Astrocyte (in vitro differentiated cells and primary cell): ENCODE results near the gene SYT3. TPM values are rescaled to one million over a fixed set of nuclear protein-coding genes. Genes with fewer than 3 reads are reported as not detected.

Experiments
- DNase-seq: peaks from one replicate; pipeline ENCODE4 v3.0.0-alpha.2; 2010; ENCODE audit warnings: low read depth
- FAIRE-seq: peaks from 2 replicates; lab custom pipeline; 2011; peaks lifted over from hg19 to GRCh38; lab: Jason Lieb, UNC
- H2AFZ ChIP-seq: 2 replicates; pipeline ENCODE4 v1.6.0; 2012; ENCODE audit warnings: low read depth, low read length, inconsistent platforms
- H3K27ac ChIP-seq: 2 replicates; pipeline ENCODE4 v1.5.1; 2011; ENCODE audit warnings: low read depth, low read length, inconsistent platforms
- H3K27me3 ChIP-seq: 2 replicates; pipeline ENCODE4 v1.6.0; 2011; ENCODE audit warnings: low read length, inconsistent platforms; ENCODE audit not compliant: insufficient read depth
- H3K36me3 ChIP-seq: 2 replicates; pipeline ENCODE4 v1.5.1; 2011; ENCODE audit warnings: low read length, inconsistent platforms; ENCODE audit not compliant: insufficient read depth
- H3K4me1 ChIP-seq: 2 replicates; pipeline ENCODE4 v1.5.1; 2011; ENCODE audit warnings: low read length, inconsistent platforms; ENCODE audit not compliant: insufficient read depth
- H3K4me2 ChIP-seq: 2 replicates; pipeline ENCODE4 v1.6.0; 2012; ENCODE audit warnings: low read length, inconsistent platforms
- H3K4me3 ChIP-seq: 2 replicates; pipeline ENCODE4 v1.5.1; 2011; ENCODE audit warnings: low read depth, mild to moderate bottlenecking, low read length, inconsistent platforms; ENCODE audit not compliant: insufficient read depth
- H3K79me2 ChIP-seq: 2 replicates; pipeline ENCODE4 v1.6.0; 2012; ENCODE audit warnings: mild to moderate bottlenecking, low read length, inconsistent platforms; ENCODE audit not compliant: insufficient read depth
- H3K9ac ChIP-seq: 2 replicates; pipeline ENCODE4 v1.6.0; 2012; ENCODE audit warnings: mild to moderate bottlenecking, low read length, inconsistent platforms
- H3K9me3 ChIP-seq: 2 replicates; pipeline ENCODE4 v1.5.1; 2012; ENCODE audit warnings: low read depth, mild to moderate bottlenecking, low read length, inconsistent platforms; ENCODE audit not compliant: insufficient read depth
- H4K20me1 ChIP-seq: 2 replicates; pipeline ENCODE4 v1.6.0; 2012; ENCODE audit warnings: low read length, inconsistent platforms; ENCODE audit not compliant: insufficient read depth
- H3K27ac Mint-ChIP-seq: one replicate; pipeline ENCODE4 v1.8.0; 2021; ENCODE audit warnings: mild to moderate bottlenecking, mixed read lengths; ENCODE audit not compliant: unreplicated experiment
- H3K27me3 Mint-ChIP-seq: one replicate; pipeline ENCODE4 v1.8.0; 2021; ENCODE audit warnings: low read depth, mixed read lengths; ENCODE audit not compliant: unreplicated experiment
- H3K36me3 Mint-ChIP-seq: one replicate; pipeline ENCODE4 v1.8.0; 2021; ENCODE audit warnings: low read depth, mixed read lengths; ENCODE audit not compliant: unreplicated experiment
- H3K4me1 Mint-ChIP-seq: one replicate; pipeline ENCODE4 v1.8.0; 2021; ENCODE audit warnings: low read depth, mixed read lengths; ENCODE audit not compliant: unreplicated experiment
- H3K4me3 Mint-ChIP-seq: one replicate; pipeline ENCODE4 v1.8.0; 2021; ENCODE audit warnings: mild to moderate bottlenecking, moderate library complexity, mixed read lengths; ENCODE audit not compliant: unreplicated experiment
- H3K9me3 Mint-ChIP-seq: one replicate; pipeline ENCODE4 v1.8.0; 2021; ENCODE audit warnings: mild to moderate bottlenecking, mixed read lengths; ENCODE audit not compliant: unreplicated experiment
- EZH2 ChIP-seq: IDR thresholded peaks from 2 replicates; pipeline ENCODE4 v1.6.1; 2012; ENCODE audit warnings: mild to moderate bottlenecking, low read length, inconsistent platforms; ENCODE audit not compliant: insufficient read depth
- total RNA-seq: library from RNA; stranded (reverse); gene quantifications from 2 replicates; pipeline ENCODE4 v1.2.1, GENCODE V29; 2021
- TF ChIP-seq, protein P1 (sequence below): IDR thresholded peaks from 2 replicates; pipeline ENCODE4 v1.5.1; 2011; ENCODE audit warnings: low read depth, mild to moderate bottlenecking, inconsistent platforms, low read length, moderate library complexity; ENCODE audit not compliant: insufficient read depth

SYT3 gene
- total RNA-seq, 1 donor from 2014 or later: not detected

DNA sequence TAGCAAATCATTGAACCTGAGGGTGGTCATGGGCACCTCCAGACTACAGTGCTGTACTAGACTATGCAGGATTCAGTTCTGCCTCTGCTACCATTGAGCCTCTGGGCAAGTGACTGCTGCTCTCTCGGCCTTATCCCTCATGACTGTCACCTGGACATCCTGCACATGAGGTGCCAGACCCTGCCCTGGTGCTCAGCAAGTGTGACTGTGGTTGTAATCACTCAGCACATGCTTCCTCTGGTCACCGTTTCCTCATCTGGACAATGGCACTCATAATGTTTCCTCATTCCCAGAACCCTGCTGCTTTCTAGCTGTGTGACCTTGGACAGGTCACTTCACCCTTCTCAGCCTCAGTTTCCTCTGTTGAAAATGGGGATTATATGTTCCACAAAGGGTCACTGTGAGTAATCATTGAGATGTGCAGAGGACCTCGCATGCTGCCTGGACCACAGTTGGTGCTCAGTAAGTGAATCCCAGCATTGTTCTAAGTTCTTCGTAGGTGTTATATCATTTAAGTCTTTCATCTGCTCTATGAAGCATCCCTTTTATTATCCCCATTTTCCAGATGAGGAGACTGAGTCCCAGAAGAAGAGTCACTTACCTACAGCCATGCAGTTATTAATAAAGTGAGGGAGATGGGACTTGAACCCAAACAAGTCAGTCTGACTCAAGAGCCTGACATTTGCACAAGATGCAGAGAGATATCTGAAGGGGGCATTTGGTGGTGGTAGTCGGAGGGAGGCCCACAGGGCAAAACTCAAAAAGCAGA, 3.2 kb downstream of the SYT3 start:
- H3K27me3 ChIP-seq: peaks cover 7% of the 10 kb centered on the region
- no peaks in the 10 kb centered on the region for H3K36me3 ChIP-seq
- Mint-ChIP-seq H3K27ac (no peak overlapping the region), H3K4me3 (no peak overlapping the region), H3K9me3 (peaks cover 32% of the 10 kb centered on the region), H3K4me1 (no peaks in the 10 kb centered on the region), H3K27me3 (no peaks in the 10 kb centered on the region), H3K36me3 (no peaks in the 10 kb centered on the region)
- H2AFZ ChIP-seq: no peak overlapping the region
- no peak overlapping the region for H3K9ac ChIP-seq
- H3K9me3 ChIP-seq: peaks cover 4% of the 10 kb centered on the region
- DNase-seq: no peak
- no peak for TF ChIP-seq EZH2
- TF ChIP-seq, protein P1, sequence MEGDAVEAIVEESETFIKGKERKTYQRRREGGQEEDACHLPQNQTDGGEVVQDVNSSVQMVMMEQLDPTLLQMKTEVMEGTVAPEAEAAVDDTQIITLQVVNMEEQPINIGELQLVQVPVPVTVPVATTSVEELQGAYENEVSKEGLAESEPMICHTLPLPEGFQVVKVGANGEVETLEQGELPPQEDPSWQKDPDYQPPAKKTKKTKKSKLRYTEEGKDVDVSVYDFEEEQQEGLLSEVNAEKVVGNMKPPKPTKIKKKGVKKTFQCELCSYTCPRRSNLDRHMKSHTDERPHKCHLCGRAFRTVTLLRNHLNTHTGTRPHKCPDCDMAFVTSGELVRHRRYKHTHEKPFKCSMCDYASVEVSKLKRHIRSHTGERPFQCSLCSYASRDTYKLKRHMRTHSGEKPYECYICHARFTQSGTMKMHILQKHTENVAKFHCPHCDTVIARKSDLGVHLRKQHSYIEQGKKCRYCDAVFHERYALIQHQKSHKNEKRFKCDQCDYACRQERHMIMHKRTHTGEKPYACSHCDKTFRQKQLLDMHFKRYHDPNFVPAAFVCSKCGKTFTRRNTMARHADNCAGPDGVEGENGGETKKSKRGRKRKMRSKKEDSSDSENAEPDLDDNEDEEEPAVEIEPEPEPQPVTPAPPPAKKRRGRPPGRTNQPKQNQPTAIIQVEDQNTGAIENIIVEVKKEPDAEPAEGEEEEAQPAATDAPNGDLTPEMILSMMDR: no peak
- H4K20me1 ChIP-seq: no peaks in the 10 kb centered on the region
- no peaks in the 10 kb centered on the region for H3K79me2 ChIP-seq
- H3K4me3 ChIP-seq: no peak overlapping the region
- no peak overlapping the region for H3K4me2 ChIP-seq
- no peak overlapping the region for H3K27ac ChIP-seq
- FAIRE-seq: no peak
- H3K4me1 ChIP-seq: no peaks in the 10 kb centered on the region

- H2AFZ ChIP-seq: no peak overlapping the region
- TF ChIP-seq EZH2: no peak
- TF ChIP-seq, protein P1: no peak
- no peak overlapping the region for H3K4me2 ChIP-seq
- Mint-ChIP-seq H3K27ac (no peak overlapping the region), H3K4me1 (no peaks in the 10 kb centered on the region), H3K36me3 (no peaks in the 10 kb centered on the region), H3K4me3 (no peak overlapping the region), H3K9me3 (peaks cover 33% of the 10 kb centered on the region), H3K27me3 (no peaks in the 10 kb centered on the region)
- no peak overlapping the region for H3K27ac ChIP-seq
- H4K20me1 ChIP-seq: no peaks in the 10 kb centered on the region
- peaks cover 4% of the 10 kb centered on the region for H3K9me3 ChIP-seq
- no peaks in the 10 kb centered on the region for H3K4me1 ChIP-seq
- H3K4me3 ChIP-seq: no peak overlapping the region
- FAIRE-seq (no peak), DNase-seq (no peak)
- peaks cover 7% of the 10 kb centered on the region for H3K27me3 ChIP-seq
- no peaks in the 10 kb centered on the region for H3K79me2 ChIP-seq
- no peak overlapping the region for H3K9ac ChIP-seq
- H3K36me3 ChIP-seq: no peaks in the 10 kb centered on the region
Measured at GRCh38 chr19:50633973-50634372, 5.7 kb downstream of the SYT3 start.

GRCh38 chr19:50633359-50633758, 6.3 kb downstream of the SYT3 start:
- H3K27ac Mint-ChIP-seq: no peak overlapping the region
- DNase-seq (no peak), FAIRE-seq (no peak)
- peaks cover 4% of the 10 kb centered on the region for H3K9me3 ChIP-seq
- H3K4me1 ChIP-seq: no peaks in the 10 kb centered on the region
- no peak overlapping the region for H3K27ac ChIP-seq
- H3K4me2 ChIP-seq: no peak overlapping the region
- no peaks in the 10 kb centered on the region for H4K20me1 ChIP-seq
- H3K27me3 Mint-ChIP-seq: no peaks in the 10 kb centered on the region
- H3K9me3 Mint-ChIP-seq: peaks cover 32% of the 10 kb centered on the region
- H3K4me3 ChIP-seq: no peak overlapping the region
- H3K9ac ChIP-seq: no peak overlapping the region
- H3K79me2 ChIP-seq: no peaks in the 10 kb centered on the region
- no peaks in the 10 kb centered on the region for H3K36me3 ChIP-seq
- no peaks in the 10 kb centered on the region for H3K36me3 Mint-ChIP-seq
- peaks cover 1% of the 10 kb centered on the region for H3K27me3 ChIP-seq
- no peaks in the 10 kb centered on the region for H3K4me1 Mint-ChIP-seq
- no peak for TF ChIP-seq EZH2
- TF ChIP-seq, protein P1: no peak
- H2AFZ ChIP-seq: no peak overlapping the region
- no peak overlapping the region for H3K4me3 Mint-ChIP-seq
